Left ventricle myocardium inferior (tissue), 1 donor: ENCODE data around the gene YAE1. TPM values are rescaled to one million over a fixed set of nuclear protein-coding genes. Genes with fewer than 3 reads are reported as not detected.
A peak's percentile ranks its signal among the peaks of the same experiment; 100 is the strongest.

Experiments used
- DNase-seq: peaks from one replicate; pipeline ENCODE4 v3.0.0-alpha.2; 2020
- H3K27ac ChIP-seq: fragments of 200-600 bp; replicated peaks from 2 replicates; pipeline ENCODE4 v1.8.0; 2021
- H3K27me3 ChIP-seq: fragments of 200-600 bp; 2 replicates; pipeline ENCODE4 v1.8.0; 2021; ENCODE audit warnings: low read depth
- H3K36me3 ChIP-seq: fragments of 200-600 bp; 2 replicates; pipeline ENCODE4 v1.8.0; 2021
- H3K4me1 ChIP-seq: fragments of 200-600 bp; 2 replicates; pipeline ENCODE4 v1.8.0; 2021
- H3K4me3 ChIP-seq: fragments of 200-600 bp; 2 replicates; pipeline ENCODE4 v1.8.0; 2021; ENCODE audit warnings: mild to moderate bottlenecking, moderate library complexity
- H3K9me3 ChIP-seq: fragments of 200-600 bp; replicated peaks from 2 replicates; pipeline ENCODE4 v1.8.0; 2021
- intact Hi-C: fragments of 100-400 bp; cut with micrococcal nuclease; formaldehyde crosslinking; loops from one replicate; pipeline ENCODE4 v1.11.0; 2022
- total RNA-seq: library from RNA; stranded (reverse); fragmentation: NEBNext Ultra II Directional; extraction: Animal tissue kit (Norgen Biotek cat#: 25700); gene quantifications from one replicate; pipeline ENCODE4 v1.2.1, GENCODE V29; 2021
- TF ChIP-seq, protein P1 (sequence below): fragments of 200-600 bp; IDR thresholded peaks from 2 replicates; pipeline ENCODE4 v1.8.0; 2021; ENCODE audit warnings: antibody characterized with exemption, mild to moderate bottlenecking, borderline replicate concordance
- donor health status: DM: no; HTN: yes; CAD: no; lungs with severe emphysema.

YAE1 gene
- total RNA-seq, 1 donor from 2014 or later = 18.6 TPM

DNA sequence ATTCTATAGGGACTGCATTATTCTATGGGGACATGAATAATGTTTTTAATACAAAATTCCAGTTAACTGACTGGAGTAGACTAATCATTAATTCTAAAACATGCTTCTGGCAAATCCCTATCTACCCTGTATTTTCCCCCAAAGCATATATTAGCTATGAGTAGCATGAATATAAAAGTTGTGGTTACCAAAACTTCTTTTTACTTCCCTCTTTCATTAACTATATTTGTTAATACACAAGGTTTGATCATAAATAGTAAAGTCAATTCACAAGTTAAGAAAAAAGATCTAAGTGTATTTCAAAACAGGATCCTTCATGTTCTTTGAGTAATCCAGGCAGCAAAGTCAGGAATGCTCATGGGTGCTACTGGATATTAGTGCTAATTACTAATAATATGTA is 54.3 kb downstream of the YAE1 start:
- intact Hi-C loops = loop anchor here (10.0 kb wide), 1 partner anchor 114 kb away; no protein-coding TSS in a partner anchor
- no peaks in the 10 kb centered on the region for H3K27me3 ChIP-seq
- no peaks in the 10 kb centered on the region for H3K9me3 ChIP-seq
- DNase-seq = no peak
- H3K27ac ChIP-seq = no peak overlapping the region
- TF ChIP-seq, protein P1, sequence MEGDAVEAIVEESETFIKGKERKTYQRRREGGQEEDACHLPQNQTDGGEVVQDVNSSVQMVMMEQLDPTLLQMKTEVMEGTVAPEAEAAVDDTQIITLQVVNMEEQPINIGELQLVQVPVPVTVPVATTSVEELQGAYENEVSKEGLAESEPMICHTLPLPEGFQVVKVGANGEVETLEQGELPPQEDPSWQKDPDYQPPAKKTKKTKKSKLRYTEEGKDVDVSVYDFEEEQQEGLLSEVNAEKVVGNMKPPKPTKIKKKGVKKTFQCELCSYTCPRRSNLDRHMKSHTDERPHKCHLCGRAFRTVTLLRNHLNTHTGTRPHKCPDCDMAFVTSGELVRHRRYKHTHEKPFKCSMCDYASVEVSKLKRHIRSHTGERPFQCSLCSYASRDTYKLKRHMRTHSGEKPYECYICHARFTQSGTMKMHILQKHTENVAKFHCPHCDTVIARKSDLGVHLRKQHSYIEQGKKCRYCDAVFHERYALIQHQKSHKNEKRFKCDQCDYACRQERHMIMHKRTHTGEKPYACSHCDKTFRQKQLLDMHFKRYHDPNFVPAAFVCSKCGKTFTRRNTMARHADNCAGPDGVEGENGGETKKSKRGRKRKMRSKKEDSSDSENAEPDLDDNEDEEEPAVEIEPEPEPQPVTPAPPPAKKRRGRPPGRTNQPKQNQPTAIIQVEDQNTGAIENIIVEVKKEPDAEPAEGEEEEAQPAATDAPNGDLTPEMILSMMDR = no peak
- H3K36me3 ChIP-seq = no peaks in the 10 kb centered on the region
- H3K4me1 ChIP-seq = peaks cover 37% of the 10 kb centered on the region
- no peak overlapping the region for H3K4me3 ChIP-seq

DNA sequence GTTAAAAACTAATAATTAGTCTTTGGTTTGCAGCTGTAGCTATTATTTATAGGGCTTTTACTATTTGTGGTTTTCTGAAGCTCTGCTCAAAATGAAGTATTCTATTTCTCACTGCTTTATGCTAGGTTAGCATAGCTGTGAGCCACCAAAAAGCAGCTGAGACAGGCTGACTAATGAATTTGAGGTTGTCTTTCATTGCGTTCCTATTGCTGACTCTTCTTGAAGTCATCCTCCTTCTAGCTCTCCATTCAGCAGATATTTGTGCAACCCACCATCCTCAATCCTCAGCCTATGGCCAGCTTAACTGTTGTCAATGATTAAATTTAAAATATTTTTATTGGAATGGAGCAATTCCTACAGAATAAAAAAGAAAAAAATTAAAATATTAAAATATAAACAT is 55.1 kb downstream of the YAE1 start:
- Histone ChIP-seq H3K9me3 (no peaks in the 10 kb centered on the region), H3K36me3 (no peaks in the 10 kb centered on the region), H3K27ac (no peak overlapping the region), H3K27me3 (no peaks in the 10 kb centered on the region), H3K4me3 (no peak overlapping the region), H3K4me1 (peaks cover 45% of the 10 kb centered on the region)
- TF ChIP-seq, protein P1 = no peak
- DNase-seq = no peak
- intact Hi-C loops = loop anchor here (10.0 kb wide), 1 partner anchor 114 kb away; no protein-coding TSS in a partner anchor

DNA sequence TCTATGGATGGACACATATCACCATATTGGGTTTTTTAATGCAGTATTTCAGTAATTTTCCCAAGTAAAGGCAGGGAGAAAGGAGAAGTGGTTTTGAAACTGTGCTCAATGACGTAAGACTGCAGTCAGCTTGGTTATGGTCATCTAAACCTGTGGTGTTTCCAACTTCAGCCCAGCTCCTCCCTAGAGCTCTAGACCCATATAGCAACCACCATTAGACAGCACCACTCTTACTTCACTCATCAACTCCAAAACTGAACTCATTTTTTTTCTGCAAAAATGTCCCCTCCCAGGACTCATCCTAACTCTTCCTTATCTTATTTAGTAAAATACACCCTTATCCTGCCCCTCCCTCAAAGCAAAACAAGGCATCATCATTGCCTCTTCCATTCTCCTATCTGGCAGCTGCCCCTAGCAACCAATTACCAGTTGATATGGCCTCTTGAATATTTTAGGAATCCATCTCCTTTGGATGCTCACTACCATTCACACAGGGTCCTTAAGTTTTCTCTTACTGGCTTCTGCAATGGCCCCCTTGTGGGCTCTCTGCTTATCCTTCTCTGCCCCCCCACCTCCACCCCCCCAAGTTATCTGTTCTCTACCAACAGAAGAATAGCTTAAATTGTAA is 55.7 kb downstream of the YAE1 start:
- no peaks in the 10 kb centered on the region for H3K9me3 ChIP-seq
- peak overlapping the region; percentile 93 for H3K4me3 ChIP-seq
- intact Hi-C loops = loop anchor here (10.0 kb wide), 1 partner anchor 113 kb away; no protein-coding TSS in a partner anchor
- DNase-seq = no peak
- H3K27ac ChIP-seq = peak overlapping the region; percentile 93
- H3K36me3 ChIP-seq = no peaks in the 10 kb centered on the region
- TF ChIP-seq, protein P1 = no peak
- H3K4me1 ChIP-seq = peaks cover 51% of the 10 kb centered on the region
- no peaks in the 10 kb centered on the region for H3K27me3 ChIP-seq

Other genes with a start within 250 kb of the YAE1 start
- gene RALA, start 57.2 kb downstream of the YAE1 start, total RNA-seq = 29.1 TPM